Stimulated activated CD4-positive, alpha-beta T cell treated with anti-CD3 and anti-CD28 coated beads, Interleukin-1b, Interleukin-23, amount 100 ng/mL, for 24 hours (primary cell): ENCODE results near the gene DXO.
"Not testable (repeated sequence)": the region's sequence is repeated elsewhere in the genome, so short reads cannot be mapped to it uniquely, and the experiment has no call there.

Experiments
- DNase-seq, 4 experiments: peaks; one replicate each; pipeline ENCODE4 v3.0.0-alpha.2; 2020; ENCODE audit warnings: low read depth in 4 of 4, low spot score in 1 of 4

The DXO gene

GRCh38 chr6:31971993-31972708 is at the start of gene DXO:
Gene DXO, minus strand, starts transcription at chr6:31972138. Its CDS starts 463 bp downstream, at chr6:31971675.
- peak; percentile 94 to 97 (median 96) for DNase-seq

GRCh38 chr6:32014547-32014946 is 42.6 kb upstream of the DXO start, which contains the start of gene C4B:
Gene C4B, plus strand, starts transcription at chr6:32014795. Its CDS starts 51 bp downstream, at chr6:32014846.
- not testable (repeated sequence) for DNase-seq

GRCh38 chr6:32013738-32014137 is 41.8 kb upstream of the DXO start:
- not testable (repeated sequence) for DNase-seq

- not testable (repeated sequence) for DNase-seq
Observed at GRCh38 chr6:32012941-32013617, 41.1 kb upstream of the DXO start.

- not testable (repeated sequence) for DNase-seq
Observed at GRCh38 chr6:32010856-32011530, 39.1 kb upstream of the DXO start.

- DNase-seq, result not testable (repeated sequence)
Observed at GRCh38 chr6:32009537-32009936, 37.6 kb upstream of the DXO start.

- DNase-seq, result not testable (repeated sequence)
Observed at GRCh38 chr6:32008616-32009015, 36.7 kb upstream of the DXO start.

GRCh38 chr6:32008037-32008436 is 36.1 kb upstream of the DXO start:
- not testable (repeated sequence) for DNase-seq

GRCh38 chr6:32007086-32007485 is 35.1 kb upstream of the DXO start:
- DNase-seq, result not testable (repeated sequence)

- DNase-seq, result not testable (repeated sequence)
Observed at GRCh38 chr6:32005991-32006529, 34.1 kb upstream of the DXO start.

- not testable (repeated sequence) for DNase-seq
Observed at GRCh38 chr6:32005538-32005880, 33.6 kb upstream of the DXO start.

- not testable (repeated sequence) for DNase-seq
Observed at GRCh38 chr6:32004864-32005537, 33.1 kb upstream of the DXO start.

- DNase-seq, result not testable (repeated sequence)
Observed at GRCh38 chr6:32004393-32004792, 32.5 kb upstream of the DXO start.

- DNase-seq, result not testable (repeated sequence)
Observed at GRCh38 chr6:32003301-32003700, 31.4 kb upstream of the DXO start.

- not testable (repeated sequence) for DNase-seq
Observed at GRCh38 chr6:32002546-32003268, 30.8 kb upstream of the DXO start.

- DNase-seq, result not testable (repeated sequence)
Observed at GRCh38 chr6:31996385-31996784, 24.4 kb upstream of the DXO start.

- not testable (repeated sequence) for DNase-seq
Observed at GRCh38 chr6:31994421-31994820, 22.5 kb upstream of the DXO start.

GRCh38 chr6:31989363-31989762 is 17.4 kb upstream of the DXO start:
- not testable (repeated sequence) for DNase-seq

GRCh38 chr6:31981744-31982143 is 9.8 kb upstream of the DXO start, which contains the start of gene C4A:
Gene C4A, plus strand, starts transcription at chr6:31982057. Its CDS starts 51 bp downstream, at chr6:31982108.
- not testable (repeated sequence) for DNase-seq

GRCh38 chr6:31980998-31981397 is 9.1 kb upstream of the DXO start:
- DNase-seq, result not testable (repeated sequence)
